Measurements from ENCODE around the gene PHOX2B. TPM values are rescaled to one million over a fixed set of nuclear protein-coding genes. Genes with fewer than 3 reads are reported as not detected.

The PHOX2B gene
- total RNA-seq, 4 donors from 2014 or later = 0.80 to 1.5 TPM; not detected in 2

DNA sequence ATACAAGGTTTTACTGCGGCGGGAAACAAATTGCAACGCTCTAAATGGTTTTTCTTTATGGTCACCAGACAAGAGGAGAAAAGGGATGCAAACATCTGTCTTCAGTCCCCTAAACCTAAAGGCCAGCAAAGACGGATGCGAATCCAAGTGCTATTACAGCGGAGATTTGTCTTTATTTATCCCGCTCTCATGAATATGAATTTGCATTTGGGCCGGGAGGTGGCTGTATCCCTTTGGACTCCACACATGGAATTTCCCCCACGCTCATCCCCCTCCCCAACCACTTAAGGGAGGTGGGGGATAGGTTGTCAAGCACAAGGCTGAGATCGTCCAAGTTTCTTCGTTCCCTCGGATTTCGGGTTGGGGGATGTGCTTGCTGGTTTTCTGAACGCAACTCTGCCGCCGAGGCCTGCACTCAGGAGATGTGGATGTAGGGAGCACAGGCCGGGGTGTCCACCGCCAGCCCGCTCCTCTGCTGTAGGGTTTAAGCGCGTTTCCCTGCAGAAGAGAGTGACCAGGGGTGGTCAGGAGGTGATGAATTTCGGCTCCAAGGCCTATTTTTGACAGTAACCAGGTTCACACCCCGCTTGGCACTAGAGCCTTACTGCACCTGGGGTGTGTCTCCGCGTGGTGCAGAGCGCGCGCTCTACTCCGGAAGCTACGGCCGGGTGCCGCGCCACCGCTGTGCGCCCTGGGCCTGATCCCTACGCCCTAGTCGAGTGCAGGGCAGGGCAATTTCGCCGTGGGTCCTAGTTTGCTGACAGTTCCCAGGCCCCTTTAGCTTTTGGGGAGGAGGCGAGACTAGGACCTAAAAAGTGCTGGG, 2.3 kb upstream of the PHOX2B start:
- TF ChIP-seq POLR2A (IDR thresholded peaks at IDR 0.05) = no peak
- TF ChIP-seq, protein P1, sequence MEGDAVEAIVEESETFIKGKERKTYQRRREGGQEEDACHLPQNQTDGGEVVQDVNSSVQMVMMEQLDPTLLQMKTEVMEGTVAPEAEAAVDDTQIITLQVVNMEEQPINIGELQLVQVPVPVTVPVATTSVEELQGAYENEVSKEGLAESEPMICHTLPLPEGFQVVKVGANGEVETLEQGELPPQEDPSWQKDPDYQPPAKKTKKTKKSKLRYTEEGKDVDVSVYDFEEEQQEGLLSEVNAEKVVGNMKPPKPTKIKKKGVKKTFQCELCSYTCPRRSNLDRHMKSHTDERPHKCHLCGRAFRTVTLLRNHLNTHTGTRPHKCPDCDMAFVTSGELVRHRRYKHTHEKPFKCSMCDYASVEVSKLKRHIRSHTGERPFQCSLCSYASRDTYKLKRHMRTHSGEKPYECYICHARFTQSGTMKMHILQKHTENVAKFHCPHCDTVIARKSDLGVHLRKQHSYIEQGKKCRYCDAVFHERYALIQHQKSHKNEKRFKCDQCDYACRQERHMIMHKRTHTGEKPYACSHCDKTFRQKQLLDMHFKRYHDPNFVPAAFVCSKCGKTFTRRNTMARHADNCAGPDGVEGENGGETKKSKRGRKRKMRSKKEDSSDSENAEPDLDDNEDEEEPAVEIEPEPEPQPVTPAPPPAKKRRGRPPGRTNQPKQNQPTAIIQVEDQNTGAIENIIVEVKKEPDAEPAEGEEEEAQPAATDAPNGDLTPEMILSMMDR (IDR thresholded peaks at IDR 0.05) = no peak
- Histone ChIP-seq H3K27me3 (peaks cover 0 to 53% of the 10 kb centered on the region in 2 donors), H3K36me3 (no peaks in the 10 kb centered on the region), H3K9me3 (no peaks in the 10 kb centered on the region), H3K4me3 (no peak overlapping the region), H3K4me1 (no peaks in the 10 kb centered on the region), H3K27ac (no peak overlapping the region)
- no peak for DNase-seq

- no peak for DNase-seq
Measured at GRCh38 chr4:41750121-41750625, 1.6 kb upstream of the PHOX2B start.

GRCh38 chr4:41749631-41750039, 1.1 kb upstream of the PHOX2B start:
- Histone ChIP-seq H3K9me3 (no peaks in the 10 kb centered on the region), H3K4me3 (no peak overlapping the region), H3K36me3 (no peaks in the 10 kb centered on the region), H3K4me1 (no peaks in the 10 kb centered on the region), H3K27me3 (peaks cover 0 to 57% of the 10 kb centered on the region in 2 donors), H3K27ac (no peak overlapping the region)
- no peak for DNase-seq
- TF ChIP-seq POLR2A (IDR thresholded peaks at IDR 0.05) = no peak
- TF ChIP-seq, protein P1 (IDR thresholded peaks at IDR 0.05) = no peak

More at GRCh38 chr4:41750121-41750625, 1.6 kb upstream of the PHOX2B start:
- Histone ChIP-seq H3K27ac (no peak overlapping the region), H3K4me1 (no peaks in the 10 kb centered on the region), H3K27me3 (peaks cover 0 to 57% of the 10 kb centered on the region in 2 donors), H3K4me3 (no peak overlapping the region), H3K9me3 (no peaks in the 10 kb centered on the region), H3K36me3 (no peaks in the 10 kb centered on the region)
- TF ChIP-seq, protein P1 (IDR thresholded peaks at IDR 0.05) = no peak
- no peak for TF ChIP-seq POLR2A (IDR thresholded peaks at IDR 0.05)

- H3K4me3 ChIP-seq = no peak overlapping the region
- no peaks in the 10 kb centered on the region for H3K4me1 ChIP-seq
- no peak overlapping the region for H3K27ac ChIP-seq
- no peaks in the 10 kb centered on the region for H3K36me3 ChIP-seq
- peaks cover 0 to 57% of the 10 kb centered on the region in 2 donors for H3K27me3 ChIP-seq
- TF ChIP-seq, protein P1 (IDR thresholded peaks at IDR 0.05) = no peak
- TF ChIP-seq POLR2A (IDR thresholded peaks at IDR 0.05) = no peak
- no peak for DNase-seq
- no peaks in the 10 kb centered on the region for H3K9me3 ChIP-seq
Measured at GRCh38 chr4:41748074-41748570, 403 bp downstream of the PHOX2B start.

- no peak overlapping the region for H3K4me3 ChIP-seq
- H3K27ac ChIP-seq = no peak overlapping the region
- no peaks in the 10 kb centered on the region for H3K9me3 ChIP-seq
- no peaks in the 10 kb centered on the region for H3K4me1 ChIP-seq
- no peak for DNase-seq
- no peaks in the 10 kb centered on the region for H3K36me3 ChIP-seq
- TF ChIP-seq, protein P1 (IDR thresholded peaks at IDR 0.05) = no peak
- no peak for TF ChIP-seq POLR2A (IDR thresholded peaks at IDR 0.05)
- H3K27me3 ChIP-seq = peaks cover 0 to 52% of the 10 kb centered on the region in 2 donors
Measured at GRCh38 chr4:41747230-41748055, 1.1 kb downstream of the PHOX2B start.
